ENCODE results near the gene ENOX1. TPM values are rescaled to one million over a fixed set of nuclear protein-coding genes. Genes with fewer than 3 reads are reported as not detected.
A peak's percentile ranks its signal among the peaks of the same experiment; 100 is the strongest.

ENOX1 gene
- polyA plus RNA-seq, 1 donor (not counting 4 experiments of a cell fraction or from before 2014, with no cell fraction given): 1.1 TPM

DNA sequence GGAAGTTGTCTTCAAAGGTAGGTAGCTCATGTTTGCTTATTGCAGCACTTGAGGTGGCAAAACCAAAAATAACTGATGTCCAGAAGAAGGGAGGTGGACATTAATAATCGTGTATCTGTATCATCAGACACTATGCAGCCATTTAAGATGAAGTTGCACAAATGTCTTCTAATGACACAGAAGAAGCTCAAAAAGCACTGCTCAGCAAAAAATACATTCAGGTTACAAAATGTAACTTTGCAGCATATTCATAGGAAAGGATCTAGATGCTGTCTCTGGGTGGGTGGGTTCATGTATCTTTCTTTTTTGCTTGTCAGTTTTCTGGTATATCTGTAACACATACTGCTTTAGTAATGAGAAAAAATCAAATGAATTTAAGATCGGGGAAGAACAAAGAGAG is 515.6 kb downstream of the ENOX1 start:
- Histone ChIP-seq H3K79me2 (ENCODE audit: control insufficient read depth, insufficient read depth, low read length) (no peaks in the 10 kb centered on the region), H3K27ac (ENCODE audit: control insufficient read depth, insufficient read depth, low read length) (no peak overlapping the region), H3K9me1 (ENCODE audit: control insufficient read depth, extremely low read depth, insufficient read depth, low read length) (no peaks in the 10 kb centered on the region), H3K9me3 (ENCODE audit: control insufficient read depth, low read depth, low read length) (no peaks in the 10 kb centered on the region), H3K27me3 (ENCODE audit: control insufficient read depth, extremely low read depth, insufficient read depth, low read length) (no peaks in the 10 kb centered on the region), H2AFZ (ENCODE audit: control insufficient read depth, low read length) (no peak overlapping the region), H3K36me3 (ENCODE audit: control insufficient read depth in 2 of 2, extremely low read depth in 1 of 2, insufficient read depth in 2 of 2, low read length in 2 of 2) (no peaks in the 10 kb centered on the region), H4K20me1 (ENCODE audit: control insufficient read depth, extremely low read depth, insufficient read depth, low read length) (no peaks in the 10 kb centered on the region), H3K9ac (ENCODE audit: control insufficient read depth, extremely low read depth, insufficient read depth, low read length) (no peak overlapping the region), H3K4me3 (ENCODE audit: control insufficient read depth in 2 of 3, extremely low read depth in 1 of 3, insufficient read depth in 2 of 3, low read depth in 1 of 3, low read length in 3 of 3) (no peak overlapping the region), H3K4me2 (ENCODE audit: control insufficient read depth, extremely low read depth, insufficient read depth, low read depth, low read length) (no peak overlapping the region), H3K4me1 (ENCODE audit: control insufficient read depth, extremely low read depth, insufficient read depth, low read length) (peaks cover 47% of the 10 kb centered on the region)
- FAIRE-seq (no peak), DNase-seq (ENCODE audit: low read depth, low spot score) (no peak)
- dilution Hi-C loops (cut with MboI; ENCODE audit: extremely low pct_ligation_motif_present, low sequenced_read_pairs): no loop called here
- TF ChIP-seq EZH2 (IDR thresholded peaks at IDR 0.05; ENCODE audit: low read length) (no peak), CTCF (optimal IDR thresholded peaks at IDR 0.05 in 1 of 3, IDR thresholded peaks at IDR 0.05 in 1 of 3, conservative IDR thresholded peaks at IDR 0.05 in 1 of 3; ENCODE audit: extremely low read depth in 1 of 3, insufficient read depth in 2 of 3, low read length in 3 of 3) (no peak)

DNA sequence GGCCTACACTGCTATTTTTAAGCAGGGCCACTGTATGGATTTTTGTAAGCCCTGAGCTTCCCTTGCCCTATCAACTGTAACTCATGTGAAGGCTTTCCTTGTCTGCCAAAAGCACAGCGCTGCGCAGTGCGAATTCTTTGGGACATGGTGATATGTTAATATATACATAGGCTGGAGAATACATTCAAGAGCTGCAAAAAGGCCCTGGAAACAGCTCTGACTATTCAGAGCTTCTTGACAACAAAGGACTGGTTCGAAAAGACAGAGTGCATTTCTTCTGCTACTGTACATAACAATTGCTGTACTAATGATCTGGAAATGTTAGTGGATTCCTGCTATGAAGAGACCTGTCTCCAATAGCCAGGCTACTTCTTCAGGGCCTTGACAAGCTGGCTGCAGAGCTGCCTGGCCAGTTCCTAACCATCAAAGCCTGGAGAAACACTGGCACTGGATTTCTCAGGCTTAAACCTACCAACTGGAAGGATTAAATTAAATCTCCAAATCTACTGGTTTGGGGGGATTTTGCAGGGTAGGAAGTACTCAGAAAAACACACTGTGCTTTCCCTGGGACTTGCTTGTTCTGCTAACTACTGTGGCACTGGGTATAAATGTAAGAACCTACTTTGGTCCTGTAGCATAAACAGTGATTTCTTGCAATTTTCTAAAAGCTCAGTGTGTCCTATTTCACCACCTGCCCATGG is 516.5 kb downstream of the ENOX1 start:
- H3K4me1 ChIP-seq (ENCODE audit: control insufficient read depth, extremely low read depth, insufficient read depth, low read length): peaks cover 47% of the 10 kb centered on the region
- H3K36me3 ChIP-seq (ENCODE audit: control insufficient read depth in 2 of 2, extremely low read depth in 1 of 2, insufficient read depth in 2 of 2, low read length in 2 of 2): no peaks in the 10 kb centered on the region
- no peaks in the 10 kb centered on the region for H3K79me2 ChIP-seq (ENCODE audit: control insufficient read depth, insufficient read depth, low read length)
- H3K27me3 ChIP-seq (ENCODE audit: control insufficient read depth, extremely low read depth, insufficient read depth, low read length): no peaks in the 10 kb centered on the region
- H3K9ac ChIP-seq (ENCODE audit: control insufficient read depth, extremely low read depth, insufficient read depth, low read length): no peak overlapping the region
- DNase-seq (ENCODE audit: low read depth, low spot score) (no peak), FAIRE-seq (peak; percentile 59)
- H3K9me1 ChIP-seq (ENCODE audit: control insufficient read depth, extremely low read depth, insufficient read depth, low read length): no peaks in the 10 kb centered on the region
- peak overlapping the region; percentile 5 for H2AFZ ChIP-seq (ENCODE audit: control insufficient read depth, low read length)
- H3K4me2 ChIP-seq (ENCODE audit: control insufficient read depth, extremely low read depth, insufficient read depth, low read depth, low read length): no peak overlapping the region
- no peaks in the 10 kb centered on the region for H3K9me3 ChIP-seq (ENCODE audit: control insufficient read depth, low read depth, low read length)
- dilution Hi-C loops (cut with MboI; ENCODE audit: extremely low pct_ligation_motif_present, low sequenced_read_pairs): no loop called here
- H4K20me1 ChIP-seq (ENCODE audit: control insufficient read depth, extremely low read depth, insufficient read depth, low read length): no peaks in the 10 kb centered on the region
- TF ChIP-seq CTCF (optimal IDR thresholded peaks at IDR 0.05 in 1 of 3, IDR thresholded peaks at IDR 0.05 in 1 of 3, conservative IDR thresholded peaks at IDR 0.05 in 1 of 3; ENCODE audit: extremely low read depth in 1 of 3, insufficient read depth in 2 of 3, low read length in 3 of 3) (no peak), EZH2 (IDR thresholded peaks at IDR 0.05; ENCODE audit: low read length) (no peak)
- peak overlapping the region; percentile 25 for H3K27ac ChIP-seq (ENCODE audit: control insufficient read depth, insufficient read depth, low read length)
- H3K4me3 ChIP-seq (ENCODE audit: control insufficient read depth in 2 of 3, extremely low read depth in 1 of 3, insufficient read depth in 2 of 3, low read depth in 1 of 3, low read length in 3 of 3): no peak overlapping the region

All from keratinocyte (primary cell).